Aorta (tissue), 5 donors: ENCODE results near the gene TULP4. TPM values are rescaled to one million over a fixed set of nuclear protein-coding genes. Genes with fewer than 3 reads are reported as not detected.
A peak's percentile ranks its signal among the peaks of the same experiment; 100 is the strongest.
"Not testable (repeated sequence)": the region's sequence is repeated elsewhere in the genome, so short reads cannot be mapped to it uniquely, and the experiment has no call there.

Source experiments
- ATAC-seq: fragments of 200-7000 bp; cut with Tn5 transposase; one replicate; pipeline ENCODE4 v1.9.1; 2022; ENCODE audit warnings: moderate library complexity; ENCODE audit not compliant: low FRiP score
- DNase-seq, 2 donors: peaks; one replicate each; pipeline ENCODE4 v3.0.0-alpha.2; 2020
- H3K27ac ChIP-seq, 2 donors: one replicate each; pipeline ENCODE4 v1.5.1; 2013; ENCODE audit warnings: low read length in 2 of 2, mild to moderate bottlenecking in 2 of 2, moderate library complexity in 2 of 2, control low read depth in 1 of 2, inconsistent platforms in 1 of 2, low read depth in 1 of 2
- H3K27me3 ChIP-seq, 2 donors: one replicate each; pipeline ENCODE4 v1.6.1; 2013; ENCODE audit warnings: control low read depth in 1 of 2, low read length in 1 of 2, mild to moderate bottlenecking in 1 of 2, moderate library complexity in 1 of 2; ENCODE audit not compliant: insufficient read depth in 2 of 2, control insufficient read depth in 1 of 2
- H3K36me3 ChIP-seq, 2 donors: one replicate each; pipeline ENCODE4 v1.6.1; 2013; ENCODE audit warnings: control low read depth in 1 of 2, low read length in 1 of 2, mild to moderate bottlenecking in 1 of 2; ENCODE audit not compliant: insufficient read depth in 2 of 2, control insufficient read depth in 1 of 2
- H3K4me1 ChIP-seq, 2 donors: one replicate each; pipeline ENCODE4 v1.6.1; 2013; ENCODE audit warnings: low read length in 2 of 2, control low read depth in 1 of 2, mild to moderate bottlenecking in 1 of 2, moderate library complexity in 1 of 2; ENCODE audit not compliant: insufficient read depth in 2 of 2, control insufficient read depth in 1 of 2
- H3K4me3 ChIP-seq, 2 donors: one replicate each; pipeline ENCODE4 v1.5.1; 2013; ENCODE audit warnings: low read length in 2 of 2, control low read depth in 1 of 2, mild to moderate bottlenecking in 1 of 2
- H3K9me3 ChIP-seq: one replicate; pipeline ENCODE4 v1.6.1; 2013; ENCODE audit warnings: mild to moderate bottlenecking, low read length; ENCODE audit not compliant: control insufficient read depth
- WGBS, 2 donors: extraction: QIAGEN DNeasy Blood & Tissue Kit; methylation state at CpG; one replicate each; pipeline ENCODE4 v1.1.7; 2013; 5-methylcytosine and 5-hydroxymethylcytosine counted together
- intact Hi-C, 2 donors: fragments of 100-400 bp; cut with DNase I; formaldehyde crosslinking; loops; one replicate each; pipeline versions ENCODE4 v1.14.2 to v1.15.0; 2022
- polyA plus RNA-seq, 2 donors: library from polyadenylated mRNA; stranded (reverse); fragments of 200-250 nt; gene quantifications; one replicate each; pipeline ENCODE4 v1.2.3, GENCODE V29; 2013
- total RNA-seq, 2 donors: library from RNA; stranded (reverse); fragmentation: NEBNext Ultra II Directional; extraction: Animal tissue kit (Norgen Biotek cat#: 25700); gene quantifications; one replicate each; pipeline ENCODE4 v1.2.1, GENCODE V29; 2021
- donor health status: healthy with polysubstance abuse.
- donor health status: Bipolar disorder and iron deficiency.
- donor health status: DM: no; HTN: no; CAD: no.
- donor health status: DM: no; HTN: no; CAD: no.
- donor health status: DM: yes; HTN: yes; CAD: no.

Gene TULP4
- total and polyA plus RNA-seq, 4 donors = 2.4 to 86.1 (median 40.0) TPM

GRCh38 chr6:158544428-158544827 is 232.2 kb downstream of the TULP4 start:
- ATAC-seq (no peak), DNase-seq (peak in 1 of 2 donors; percentile 55)
- H3K27me3 ChIP-seq = no peaks in the 10 kb centered on the region
- no peaks in the 10 kb centered on the region for H3K4me1 ChIP-seq
- intact Hi-C loops = no loop called here
- H3K4me3 ChIP-seq = no peak overlapping the region
- H3K27ac ChIP-seq = no peak overlapping the region
- no peaks in the 10 kb centered on the region for H3K9me3 ChIP-seq
- H3K36me3 ChIP-seq = no peaks in the 10 kb centered on the region
- 88 to 89% methylated on average over 12 of the region's 12 CpGs for WGBS, 2 donors

GRCh38 chr6:158545043-158545966 is 233.0 kb downstream of the TULP4 start:
- no peaks in the 10 kb centered on the region for H3K9me3 ChIP-seq
- H3K27ac ChIP-seq = no peak overlapping the region
- H3K4me1 ChIP-seq = no peaks in the 10 kb centered on the region
- ATAC-seq = no peak
- WGBS, 2 donors = 76 to 77% methylated on average over 30 of the region's 30 CpGs
- no peaks in the 10 kb centered on the region for H3K27me3 ChIP-seq
- intact Hi-C loops = no loop called here
- DNase-seq = peak in 1 of 2 donors; percentile 47
- H3K36me3 ChIP-seq = no peaks in the 10 kb centered on the region
- H3K4me3 ChIP-seq = no peak overlapping the region

GRCh38 chr6:158548418-158549161 is 236.3 kb downstream of the TULP4 start:
- no peaks in the 10 kb centered on the region for H3K4me1 ChIP-seq
- ATAC-seq (no peak), DNase-seq (peak in 1 of 2 donors; percentile 34)
- H3K36me3 ChIP-seq = no peaks in the 10 kb centered on the region
- H3K4me3 ChIP-seq = no peak overlapping the region
- 67 to 69% methylated on average over 9 of the region's 9 CpGs for WGBS, 2 donors
- H3K9me3 ChIP-seq = no peaks in the 10 kb centered on the region
- intact Hi-C loops = no loop called here
- H3K27me3 ChIP-seq = no peaks in the 10 kb centered on the region
- H3K27ac ChIP-seq = no peak overlapping the region

GRCh38 chr6:158552055-158552795 is 240.0 kb downstream of the TULP4 start:
- H3K9me3 ChIP-seq = no peaks in the 10 kb centered on the region
- no peaks in the 10 kb centered on the region for H3K4me1 ChIP-seq
- no peak overlapping the region for H3K27ac ChIP-seq
- no peak for ATAC-seq
- no peak for DNase-seq
- no peak overlapping the region for H3K4me3 ChIP-seq
- H3K27me3 ChIP-seq = no peaks in the 10 kb centered on the region
- H3K36me3 ChIP-seq = no peaks in the 10 kb centered on the region
- WGBS, 2 donors = 64 to 72% methylated on average over 6 of the region's 6 CpGs
- intact Hi-C loops = no loop called here

GRCh38 chr6:158552796-158553138 is 240.5 kb downstream of the TULP4 start:
- no peak overlapping the region for H3K4me3 ChIP-seq
- intact Hi-C loops = no loop called here
- H3K36me3 ChIP-seq = no peaks in the 10 kb centered on the region
- DNase-seq (peak in 1 of 2 donors; percentile 23), ATAC-seq (no peak)
- WGBS, 2 donors = 81 to 82% methylated on average over 5 of the region's 5 CpGs
- no peak overlapping the region for H3K27ac ChIP-seq
- H3K27me3 ChIP-seq = no peaks in the 10 kb centered on the region
- no peaks in the 10 kb centered on the region for H3K4me1 ChIP-seq
- no peaks in the 10 kb centered on the region for H3K9me3 ChIP-seq

- no peaks in the 10 kb centered on the region for H3K36me3 ChIP-seq
- H3K27me3 ChIP-seq = no peaks in the 10 kb centered on the region
- DNase-seq (no peak), ATAC-seq (no peak)
- no peaks in the 10 kb centered on the region for H3K4me1 ChIP-seq
- H3K9me3 ChIP-seq = no peaks in the 10 kb centered on the region
- 90 to 92% methylated on average over 4 of the region's 4 CpGs for WGBS, 2 donors
- no peak overlapping the region for H3K27ac ChIP-seq
- intact Hi-C loops = no loop called here
- no peak overlapping the region for H3K4me3 ChIP-seq
Observed at GRCh38 chr6:158554611-158555361, 242.5 kb downstream of the TULP4 start.

- Histone ChIP-seq H3K36me3 (no peaks in the 10 kb centered on the region), H3K27me3 (no peaks in the 10 kb centered on the region), H3K4me3 (no peak overlapping the region), H3K9me3 (no peaks in the 10 kb centered on the region), H3K4me1 (no peaks in the 10 kb centered on the region), H3K27ac (no peak overlapping the region)
- ATAC-seq (no peak), DNase-seq (no peak)
- intact Hi-C loops = no loop called here
- WGBS, 2 donors = 51 to 60% methylated on average over 7 of the region's 7 CpGs
Observed at GRCh38 chr6:158556113-158556512, 243.8 kb downstream of the TULP4 start.

- H3K27me3 ChIP-seq, H3K27ac ChIP-seq, H3K36me3 ChIP-seq, H3K4me1 ChIP-seq, ATAC-seq, DNase-seq, intact Hi-C loops, H3K9me3 ChIP-seq, H3K4me3 ChIP-seq: not testable (repeated sequence)
- 94 to 95% methylated on average over 3 of the region's 3 CpGs for WGBS, 2 donors
Observed at GRCh38 chr6:158557110-158557509, 244.8 kb downstream of the TULP4 start.
